ENCODE results near the gene CPN1.
"Not testable (repeated sequence)": the region's sequence is repeated elsewhere in the genome, so short reads cannot be mapped to it uniquely, and the experiment has no call there.

The CPN1 gene

GRCh38 chr10:100081075-100082001, at the start of gene CPN1:
Gene CPN1 (minus strand): TSS chr10:100081869. CDS start chr10:100081625, 244 bp downstream.
- no peak for DNase-seq (ENCODE audit: low read depth, low spot score)

GRCh38 chr10:100130831-100131230, 49.2 kb upstream of the CPN1 start:
- DNase-seq (ENCODE audit: low read depth, low spot score): no peak

GRCh38 chr10:100129424-100129823, 47.8 kb upstream of the CPN1 start:
- DNase-seq (ENCODE audit: low read depth, low spot score): no peak

GRCh38 chr10:100128951-100129350, 47.3 kb upstream of the CPN1 start:
- DNase-seq (ENCODE audit: low read depth, low spot score): no peak

GRCh38 chr10:100125335-100125734, 43.7 kb upstream of the CPN1 start:
- DNase-seq (ENCODE audit: low read depth, low spot score): not testable (repeated sequence)

GRCh38 chr10:100124097-100124496, 42.4 kb upstream of the CPN1 start:
- no peak for DNase-seq (ENCODE audit: low read depth, low spot score)

GRCh38 chr10:100122780-100123179, 41.1 kb upstream of the CPN1 start:
- DNase-seq (ENCODE audit: low read depth, low spot score): no peak

GRCh38 chr10:100120550-100120949, 38.9 kb upstream of the CPN1 start:
- no peak for DNase-seq (ENCODE audit: low read depth, low spot score)

- DNase-seq (ENCODE audit: low read depth, low spot score): no peak
These were observed 38.1 kb upstream of the CPN1 start for GRCh38 chr10:100119726-100120125.

GRCh38 chr10:100114976-100115770, 33.5 kb upstream of the CPN1 start:
- no peak for DNase-seq (ENCODE audit: low read depth, low spot score)

- no peak for DNase-seq (ENCODE audit: low read depth, low spot score)
These were observed 32.8 kb upstream of the CPN1 start for GRCh38 chr10:100114460-100114859.

GRCh38 chr10:100109670-100110069, 28.0 kb upstream of the CPN1 start:
- no peak for DNase-seq (ENCODE audit: low read depth, low spot score)

GRCh38 chr10:100106865-100107264, 25.2 kb upstream of the CPN1 start:
- no peak for DNase-seq (ENCODE audit: low read depth, low spot score)

GRCh38 chr10:100104300-100104699, 22.6 kb upstream of the CPN1 start:
- DNase-seq (ENCODE audit: low read depth, low spot score): no peak

GRCh38 chr10:100103581-100103980, 21.9 kb upstream of the CPN1 start:
- no peak for DNase-seq (ENCODE audit: low read depth, low spot score)

- DNase-seq (ENCODE audit: low read depth, low spot score): no peak
These were observed 19.8 kb upstream of the CPN1 start for GRCh38 chr10:100101192-100102076.

GRCh38 chr10:100100651-100101184, 19.0 kb upstream of the CPN1 start:
- DNase-seq (ENCODE audit: low read depth, low spot score): no peak

GRCh38 chr10:100089241-100089640, 7.6 kb upstream of the CPN1 start:
- no peak for DNase-seq (ENCODE audit: low read depth, low spot score)

- not testable (repeated sequence) for DNase-seq (ENCODE audit: low read depth, low spot score)
These were observed 5.0 kb upstream of the CPN1 start for GRCh38 chr10:100086708-100087107.

GRCh38 chr10:100085596-100085995, 3.9 kb upstream of the CPN1 start:
- no peak for DNase-seq (ENCODE audit: low read depth, low spot score)

- DNase-seq (ENCODE audit: low read depth, low spot score): no peak
These were observed 2.0 kb upstream of the CPN1 start for GRCh38 chr10:100083623-100084022.

Data from activated CD4-positive, CD25-positive, alpha-beta regulatory T cell treated with anti-CD3 and anti-CD28 coated beads, Interleukin-2, amount 50 U/mL, for 16 hours (primary cell).